ENCODE results near the gene CDK6.

CDK6 gene

DNA sequence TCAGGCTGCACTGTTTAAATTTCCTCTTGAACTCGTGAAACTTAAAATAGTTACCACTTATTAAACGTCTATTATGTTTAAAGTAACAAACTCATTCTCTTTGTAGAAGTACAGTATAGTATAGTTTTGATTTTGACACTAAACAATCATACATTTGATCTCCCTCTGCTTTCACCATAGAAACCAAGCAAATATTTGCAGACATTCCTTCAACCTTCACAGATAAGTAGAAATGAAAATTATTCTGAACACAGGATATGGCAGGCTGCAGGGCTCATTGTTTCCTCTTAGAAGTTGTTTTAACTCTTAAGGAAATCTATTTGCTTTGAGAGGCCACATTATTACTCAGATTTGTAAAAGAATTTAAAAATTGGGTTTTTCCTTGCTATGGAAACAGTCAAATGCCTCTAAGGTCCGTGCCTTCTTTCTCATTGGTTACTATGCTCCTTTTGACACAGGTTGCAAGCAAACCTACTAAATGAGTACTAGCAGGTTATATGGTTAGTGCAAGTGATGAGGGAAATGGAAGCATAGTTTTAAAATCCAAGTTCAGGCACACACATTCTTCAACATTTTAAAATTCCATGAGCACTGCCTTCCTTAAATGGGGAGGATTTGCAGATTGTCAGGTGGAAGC is 153.4 kb downstream of the CDK6 start:
- peaks cover 8 to 17% of the 10 kb centered on the region in 2 donors for H3K4me1 ChIP-seq (ENCODE audit: control insufficient read depth in 1 of 2, insufficient read depth in 2 of 2, low read length in 2 of 2)
- H3K27ac ChIP-seq (ENCODE audit: low read length): no peak overlapping the region
- H3K36me3 ChIP-seq (ENCODE audit: control insufficient read depth in 1 of 2, insufficient read depth in 2 of 2, low read length in 2 of 2): no peaks in the 10 kb centered on the region
- H3K27me3 ChIP-seq (ENCODE audit: low read depth, low read length): no peaks in the 10 kb centered on the region
- no peak overlapping the region for H3K4me3 ChIP-seq (ENCODE audit: low read depth in 1 of 2, low read length in 2 of 2)
- no peaks in the 10 kb centered on the region for H3K9me3 ChIP-seq (ENCODE audit: control insufficient read depth in 1 of 2, low read length in 2 of 2)

DNA sequence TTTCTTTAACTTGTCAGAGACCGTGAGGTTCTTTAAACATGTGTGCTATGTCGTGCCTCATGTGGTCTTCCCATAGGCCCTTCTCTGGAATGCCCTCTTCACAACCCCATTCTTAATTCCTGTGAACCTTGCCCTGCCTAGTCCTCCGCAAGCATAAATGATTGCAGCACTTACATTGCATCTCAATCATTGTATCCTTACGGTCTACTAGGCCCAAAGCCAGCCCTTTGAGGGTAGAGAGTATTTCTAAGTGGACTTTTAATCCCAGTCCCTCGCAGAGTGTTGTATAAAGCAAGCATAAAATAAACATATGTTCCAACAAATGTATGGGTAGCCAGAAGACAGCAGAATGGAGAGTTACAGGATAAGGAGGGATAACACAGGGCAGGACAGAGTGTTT is 154.0 kb downstream of the CDK6 start:
- no peak overlapping the region for H3K4me3 ChIP-seq (ENCODE audit: low read depth in 1 of 2, low read length in 2 of 2)
- no peaks in the 10 kb centered on the region for H3K27me3 ChIP-seq (ENCODE audit: low read depth, low read length)
- H3K9me3 ChIP-seq (ENCODE audit: control insufficient read depth in 1 of 2, low read length in 2 of 2): no peaks in the 10 kb centered on the region
- H3K27ac ChIP-seq (ENCODE audit: low read length): no peak overlapping the region
- no peaks in the 10 kb centered on the region for H3K36me3 ChIP-seq (ENCODE audit: control insufficient read depth in 1 of 2, insufficient read depth in 2 of 2, low read length in 2 of 2)
- peaks cover 8 to 17% of the 10 kb centered on the region in 2 donors for H3K4me1 ChIP-seq (ENCODE audit: control insufficient read depth in 1 of 2, insufficient read depth in 2 of 2, low read length in 2 of 2)

DNA sequence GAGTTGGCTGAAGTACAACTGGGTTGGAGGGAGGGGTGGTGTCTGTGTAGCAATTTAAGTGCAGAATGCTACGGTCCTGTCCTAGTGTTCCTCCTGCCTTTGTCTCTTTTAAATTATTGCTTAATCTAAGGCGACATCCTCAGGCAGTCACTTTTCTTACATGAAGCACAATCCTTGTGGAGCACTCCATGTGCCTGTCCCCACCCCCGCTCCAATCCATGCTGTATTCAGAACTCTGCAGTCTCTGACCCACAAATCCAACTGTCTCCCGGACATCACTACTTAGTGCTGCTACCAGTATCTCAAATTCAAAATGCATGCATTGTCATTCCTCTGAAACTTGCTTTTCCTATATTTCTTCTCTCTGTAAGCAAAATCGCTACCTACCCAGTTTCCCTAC is 154.7 kb downstream of the CDK6 start:
- peaks cover 8 to 17% of the 10 kb centered on the region in 2 donors for H3K4me1 ChIP-seq (ENCODE audit: control insufficient read depth in 1 of 2, insufficient read depth in 2 of 2, low read length in 2 of 2)
- no peak overlapping the region for H3K27ac ChIP-seq (ENCODE audit: low read length)
- H3K9me3 ChIP-seq (ENCODE audit: control insufficient read depth in 1 of 2, low read length in 2 of 2): no peaks in the 10 kb centered on the region
- no peaks in the 10 kb centered on the region for H3K36me3 ChIP-seq (ENCODE audit: control insufficient read depth in 1 of 2, insufficient read depth in 2 of 2, low read length in 2 of 2)
- no peaks in the 10 kb centered on the region for H3K27me3 ChIP-seq (ENCODE audit: low read depth, low read length)
- no peak overlapping the region for H3K4me3 ChIP-seq (ENCODE audit: low read depth in 1 of 2, low read length in 2 of 2)

DNA sequence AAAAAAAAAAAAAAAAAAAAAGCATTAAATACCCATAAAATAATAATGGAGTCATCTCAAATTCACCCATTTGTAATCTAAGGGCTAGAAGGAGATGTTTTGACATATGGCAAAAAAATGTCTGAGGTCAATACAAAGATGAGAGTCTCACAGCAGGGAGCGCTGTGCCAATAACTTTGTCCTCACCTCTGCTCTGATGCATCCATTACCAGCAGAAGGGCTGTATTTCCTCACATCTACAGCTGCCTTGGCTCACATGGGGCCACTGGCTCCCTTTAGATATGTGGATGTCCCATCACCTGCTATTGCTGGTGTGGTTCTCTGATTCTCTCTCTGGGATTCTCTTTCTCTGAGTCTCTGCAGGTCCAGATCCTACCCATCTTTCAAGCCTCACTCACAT is 155.9 kb downstream of the CDK6 start:
- H3K27ac ChIP-seq (ENCODE audit: low read length): no peak overlapping the region
- H3K4me3 ChIP-seq (ENCODE audit: low read depth in 1 of 2, low read length in 2 of 2): no peak overlapping the region
- H3K4me1 ChIP-seq (ENCODE audit: control insufficient read depth in 1 of 2, insufficient read depth in 2 of 2, low read length in 2 of 2): peaks cover 8 to 17% of the 10 kb centered on the region in 2 donors
- no peaks in the 10 kb centered on the region for H3K9me3 ChIP-seq (ENCODE audit: control insufficient read depth in 1 of 2, low read length in 2 of 2)
- no peaks in the 10 kb centered on the region for H3K27me3 ChIP-seq (ENCODE audit: low read depth, low read length)
- H3K36me3 ChIP-seq (ENCODE audit: control insufficient read depth in 1 of 2, insufficient read depth in 2 of 2, low read length in 2 of 2): no peaks in the 10 kb centered on the region

DNA sequence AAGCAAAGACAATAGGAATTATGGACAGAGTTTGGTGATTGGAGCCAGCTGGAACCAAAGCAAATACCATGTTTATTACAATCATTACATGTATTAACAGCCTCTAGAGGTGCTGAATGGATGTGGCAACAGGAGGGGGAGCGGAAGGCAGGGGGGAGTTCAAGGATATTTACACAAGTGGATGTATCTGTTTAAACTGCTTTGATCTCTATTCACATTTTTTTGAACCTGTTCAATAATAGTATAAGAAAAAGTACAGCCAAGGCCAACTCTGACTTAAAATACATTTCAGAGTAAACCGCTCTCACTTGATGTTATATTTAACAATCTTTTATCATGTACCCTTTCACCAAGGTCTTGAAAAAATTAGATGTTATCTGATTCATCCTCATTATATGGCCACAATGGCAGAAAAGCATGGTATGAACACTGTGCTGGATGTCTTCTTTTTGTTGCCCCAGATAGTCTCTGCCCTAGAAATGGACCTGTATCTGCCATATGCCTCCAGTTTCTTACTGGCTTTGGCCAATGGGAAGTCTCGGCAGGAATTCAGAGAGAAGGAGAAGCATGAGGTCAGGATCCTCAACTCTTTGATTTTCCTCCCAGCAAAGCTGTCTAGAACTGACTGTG is 158.0 kb downstream of the CDK6 start:
- no peak overlapping the region for H3K27ac ChIP-seq (ENCODE audit: low read length)
- no peaks in the 10 kb centered on the region for H3K9me3 ChIP-seq (ENCODE audit: control insufficient read depth in 1 of 2, low read length in 2 of 2)
- H3K4me1 ChIP-seq (ENCODE audit: control insufficient read depth in 1 of 2, insufficient read depth in 2 of 2, low read length in 2 of 2): peaks cover 4 to 15% of the 10 kb centered on the region in 2 donors
- no peak overlapping the region for H3K4me3 ChIP-seq (ENCODE audit: low read depth in 1 of 2, low read length in 2 of 2)
- H3K27me3 ChIP-seq (ENCODE audit: low read depth, low read length): no peaks in the 10 kb centered on the region
- no peaks in the 10 kb centered on the region for H3K36me3 ChIP-seq (ENCODE audit: control insufficient read depth in 1 of 2, insufficient read depth in 2 of 2, low read length in 2 of 2)

DNA sequence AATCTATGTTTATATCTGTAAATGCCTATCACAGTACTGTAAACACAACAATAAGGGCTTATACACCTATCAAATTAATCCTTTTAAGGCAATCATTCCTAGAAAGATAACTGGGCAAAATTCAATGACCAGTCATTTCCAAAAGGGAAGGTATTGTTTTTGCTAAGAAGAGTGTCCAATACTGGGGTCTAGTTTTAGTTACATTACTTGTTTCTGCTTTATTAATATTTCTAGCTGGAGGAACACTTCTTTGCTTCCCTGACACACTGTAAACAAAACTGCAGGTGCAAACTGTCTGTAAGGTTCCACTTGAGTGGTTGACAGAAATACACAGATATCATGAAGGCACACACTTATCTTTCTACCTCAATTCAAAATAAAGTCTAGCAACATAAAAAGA is 162.0 kb downstream of the CDK6 start:
- no peaks in the 10 kb centered on the region for H3K4me1 ChIP-seq (ENCODE audit: control insufficient read depth in 1 of 2, insufficient read depth in 2 of 2, low read length in 2 of 2)
- H3K27ac ChIP-seq (ENCODE audit: low read length): no peak overlapping the region
- no peaks in the 10 kb centered on the region for H3K27me3 ChIP-seq (ENCODE audit: low read depth, low read length)
- no peaks in the 10 kb centered on the region for H3K9me3 ChIP-seq (ENCODE audit: control insufficient read depth in 1 of 2, low read length in 2 of 2)
- peaks cover 8 to 9% of the 10 kb centered on the region in 2 donors for H3K36me3 ChIP-seq (ENCODE audit: control insufficient read depth in 1 of 2, insufficient read depth in 2 of 2, low read length in 2 of 2)
- no peak overlapping the region for H3K4me3 ChIP-seq (ENCODE audit: low read depth in 1 of 2, low read length in 2 of 2)

DNA sequence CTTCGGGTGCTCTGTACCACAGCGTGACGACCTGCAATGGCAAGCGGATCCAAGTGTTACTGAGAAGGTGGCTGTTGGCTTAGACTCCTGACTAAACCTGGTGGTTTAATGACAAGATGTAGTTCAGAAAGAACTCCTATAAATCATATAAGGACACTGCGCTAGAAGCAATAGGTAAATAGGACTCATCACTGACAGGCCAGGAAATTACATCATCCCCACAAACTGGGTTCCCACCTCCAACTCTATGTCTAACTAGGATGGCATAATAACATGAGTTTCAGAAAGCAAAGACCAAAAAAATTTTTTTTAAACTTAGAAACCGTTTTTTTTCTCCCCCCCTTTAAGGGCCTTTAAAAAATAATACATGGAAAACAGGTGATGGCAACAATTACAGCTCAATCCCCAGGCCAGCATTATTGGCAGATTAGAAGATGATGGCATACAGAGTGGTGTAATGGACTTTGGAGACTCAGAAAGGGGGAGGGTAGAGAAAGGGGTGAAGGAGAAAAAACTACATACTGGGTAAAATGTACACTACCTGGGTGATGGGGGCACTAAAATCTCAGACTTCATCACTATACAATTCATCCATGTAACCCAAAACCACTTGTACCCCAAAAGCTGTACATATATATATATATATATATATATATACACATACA is 164.7 kb downstream of the CDK6 start:
- Histone ChIP-seq H3K9me3 (ENCODE audit: control insufficient read depth in 1 of 2, low read length in 2 of 2) (no peaks in the 10 kb centered on the region), H3K27ac (ENCODE audit: low read length) (no peak overlapping the region), H3K36me3 (ENCODE audit: control insufficient read depth in 1 of 2, insufficient read depth in 2 of 2, low read length in 2 of 2) (peaks cover 8 to 9% of the 10 kb centered on the region in 2 donors), H3K4me3 (ENCODE audit: low read depth in 1 of 2, low read length in 2 of 2) (no peak overlapping the region), H3K27me3 (ENCODE audit: low read depth, low read length) (no peaks in the 10 kb centered on the region), H3K4me1 (ENCODE audit: control insufficient read depth in 1 of 2, insufficient read depth in 2 of 2, low read length in 2 of 2) (no peaks in the 10 kb centered on the region)

DNA sequence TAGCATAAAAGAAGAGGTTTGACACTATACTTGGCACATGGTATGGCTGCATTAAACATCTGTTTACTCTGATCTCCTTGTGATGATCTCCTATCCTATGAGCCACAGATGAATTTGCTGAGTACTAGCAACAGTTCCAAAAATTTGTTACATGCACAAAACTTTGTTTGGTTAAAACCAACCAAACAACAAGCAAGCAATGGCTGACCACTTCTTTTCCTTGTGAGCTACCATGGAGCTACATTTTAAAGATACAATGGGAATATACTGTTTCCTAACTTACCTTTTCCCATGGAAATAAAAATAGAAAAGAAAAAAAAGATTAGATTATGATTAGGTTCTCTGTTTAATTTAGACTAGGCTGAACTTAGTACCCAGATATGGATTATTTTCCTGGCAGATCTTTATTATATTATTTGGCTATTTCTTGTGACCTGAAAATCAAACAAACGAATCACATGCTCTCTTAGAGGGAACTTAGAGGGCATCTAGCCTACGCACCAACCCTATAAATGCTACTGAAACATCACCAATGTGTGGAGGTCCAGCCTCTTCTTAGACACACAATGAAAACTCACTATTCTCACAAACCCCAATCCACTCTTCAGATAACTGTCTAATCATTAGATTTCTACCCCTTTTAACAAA is 166.0 kb downstream of the CDK6 start:
- H3K4me3 ChIP-seq (ENCODE audit: low read depth in 1 of 2, low read length in 2 of 2): no peak overlapping the region
- peaks cover 8 to 9% of the 10 kb centered on the region in 2 donors for H3K36me3 ChIP-seq (ENCODE audit: control insufficient read depth in 1 of 2, insufficient read depth in 2 of 2, low read length in 2 of 2)
- H3K27me3 ChIP-seq (ENCODE audit: low read depth, low read length): no peaks in the 10 kb centered on the region
- H3K27ac ChIP-seq (ENCODE audit: low read length): no peak overlapping the region
- no peaks in the 10 kb centered on the region for H3K9me3 ChIP-seq (ENCODE audit: control insufficient read depth in 1 of 2, low read length in 2 of 2)
- no peaks in the 10 kb centered on the region for H3K4me1 ChIP-seq (ENCODE audit: control insufficient read depth in 1 of 2, insufficient read depth in 2 of 2, low read length in 2 of 2)

DNA sequence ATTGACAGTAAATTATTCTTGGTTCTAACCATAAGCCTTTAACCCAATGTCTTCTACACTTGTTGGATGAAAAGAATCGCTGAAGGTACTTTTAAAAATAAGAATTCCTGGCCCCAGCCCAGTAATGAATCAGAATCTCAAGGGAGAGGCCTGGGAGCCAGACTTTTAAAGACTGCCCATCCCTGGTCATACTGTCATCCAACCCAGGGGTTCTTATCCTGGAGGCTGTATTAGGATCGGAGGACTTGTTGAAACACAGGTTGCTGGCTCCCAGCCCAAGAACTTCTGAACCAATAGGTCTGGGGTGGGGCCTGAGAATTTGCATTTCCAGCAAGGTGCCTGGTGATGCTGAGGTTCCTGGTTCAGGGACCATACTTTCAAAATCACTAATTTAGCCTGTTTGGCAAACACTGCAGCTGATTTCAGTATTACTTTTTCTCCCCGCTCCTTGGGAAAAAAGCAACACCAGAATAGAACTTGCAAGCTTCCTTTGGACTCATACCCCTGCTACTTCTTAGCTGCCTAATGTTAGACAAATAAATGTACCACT is 166.7 kb downstream of the CDK6 start:
- Histone ChIP-seq H3K9me3 (ENCODE audit: control insufficient read depth in 1 of 2, low read length in 2 of 2) (no peaks in the 10 kb centered on the region), H3K36me3 (ENCODE audit: control insufficient read depth in 1 of 2, insufficient read depth in 2 of 2, low read length in 2 of 2) (peaks cover 8 to 9% of the 10 kb centered on the region in 2 donors), H3K4me3 (ENCODE audit: low read depth in 1 of 2, low read length in 2 of 2) (no peak overlapping the region), H3K27me3 (ENCODE audit: low read depth, low read length) (no peaks in the 10 kb centered on the region), H3K4me1 (ENCODE audit: control insufficient read depth in 1 of 2, insufficient read depth in 2 of 2, low read length in 2 of 2) (no peaks in the 10 kb centered on the region), H3K27ac (ENCODE audit: low read length) (no peak overlapping the region)

DNA sequence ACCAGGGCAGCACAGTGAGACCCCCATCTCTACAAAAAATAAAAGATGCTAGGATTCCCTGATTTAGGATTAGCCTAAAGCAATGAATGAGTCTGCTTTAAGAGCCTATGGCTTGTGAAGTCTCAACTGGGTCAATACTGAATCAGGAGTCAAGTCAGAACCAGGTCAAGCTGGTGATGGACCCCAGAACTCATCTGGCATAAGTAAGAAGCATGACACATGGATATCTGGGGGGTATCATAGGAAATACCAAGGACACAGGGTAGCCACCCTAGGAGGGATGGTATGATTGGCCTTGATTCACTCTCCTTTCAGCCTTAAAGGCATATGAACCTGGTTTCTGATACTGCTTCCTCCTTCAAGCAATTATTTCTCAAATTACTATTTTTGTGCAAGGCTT is 167.8 kb downstream of the CDK6 start:
- no peak overlapping the region for H3K27ac ChIP-seq (ENCODE audit: low read length)
- no peaks in the 10 kb centered on the region for H3K27me3 ChIP-seq (ENCODE audit: low read depth, low read length)
- no peaks in the 10 kb centered on the region for H3K9me3 ChIP-seq (ENCODE audit: control insufficient read depth in 1 of 2, low read length in 2 of 2)
- H3K36me3 ChIP-seq (ENCODE audit: control insufficient read depth in 1 of 2, insufficient read depth in 2 of 2, low read length in 2 of 2): peaks cover 8 to 9% of the 10 kb centered on the region in 2 donors
- no peak overlapping the region for H3K4me3 ChIP-seq (ENCODE audit: low read depth in 1 of 2, low read length in 2 of 2)
- H3K4me1 ChIP-seq (ENCODE audit: control insufficient read depth in 1 of 2, insufficient read depth in 2 of 2, low read length in 2 of 2): no peaks in the 10 kb centered on the region

DNA sequence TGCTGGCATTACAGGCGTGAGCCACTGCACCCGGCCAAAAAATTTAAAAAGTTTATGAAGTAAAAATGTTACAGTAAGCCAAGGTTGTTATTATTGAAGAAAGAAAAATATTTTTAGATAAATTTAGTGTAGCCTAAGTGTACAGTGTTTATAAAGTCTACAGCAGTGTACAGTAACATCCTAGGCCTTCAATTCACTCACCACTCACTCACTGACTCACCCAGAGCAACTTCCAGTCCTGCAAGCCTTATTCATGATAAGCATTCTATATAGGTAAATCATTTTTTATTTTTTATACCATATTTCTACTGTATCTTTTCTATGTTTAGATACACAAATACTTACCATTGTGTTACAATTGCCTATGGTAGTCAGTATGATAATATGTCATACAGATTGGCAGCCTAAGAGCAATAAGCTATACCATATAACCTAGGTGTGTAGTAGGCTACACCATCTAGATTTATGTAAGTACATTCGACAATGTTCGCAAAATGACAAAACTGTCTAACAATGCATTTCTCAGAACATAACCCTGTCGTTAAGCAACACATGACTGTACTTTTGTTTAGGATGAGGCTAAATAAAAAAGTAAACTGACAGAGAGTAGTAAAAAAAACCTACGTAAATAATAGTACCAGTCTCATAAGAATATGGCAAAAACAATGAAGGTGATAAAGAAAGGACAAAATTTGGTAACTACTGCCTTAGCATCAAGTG is 168.4 kb downstream of the CDK6 start:
- Histone ChIP-seq H3K27ac (ENCODE audit: low read length) (no peak overlapping the region), H3K36me3 (ENCODE audit: control insufficient read depth in 1 of 2, insufficient read depth in 2 of 2, low read length in 2 of 2) (peaks cover 8 to 9% of the 10 kb centered on the region in 2 donors), H3K4me3 (ENCODE audit: low read depth in 1 of 2, low read length in 2 of 2) (no peak overlapping the region), H3K27me3 (ENCODE audit: low read depth, low read length) (no peaks in the 10 kb centered on the region), H3K9me3 (ENCODE audit: control insufficient read depth in 1 of 2, low read length in 2 of 2) (no peaks in the 10 kb centered on the region), H3K4me1 (ENCODE audit: control insufficient read depth in 1 of 2, insufficient read depth in 2 of 2, low read length in 2 of 2) (no peaks in the 10 kb centered on the region)

All from muscle layer of duodenum (tissue), 2 donors.